GM18909 (cell line): ENCODE results near the gene KPTN.
"Not testable (repeated sequence)": the region's sequence is repeated elsewhere in the genome, so short reads cannot be mapped to it uniquely, and the experiment has no call there.

Experiments
- ATAC-seq: cut with Tn5 transposase; IDR thresholded peaks from one replicate; pipeline ENCODE4 v1.9.1; 2021; ENCODE audit warnings: mild to moderate bottlenecking; ENCODE audit not compliant: unreplicated experiment, poor library complexity

Gene KPTN

GRCh38 chr19:47492571-47493377 lies 8.8 kb upstream of the KPTN start:
- ATAC-seq = no peak

- no peak for ATAC-seq
Observed at GRCh38 chr19:47492137-47492533, 8.1 kb upstream of the KPTN start.

GRCh38 chr19:47491358-47492136 lies 7.5 kb upstream of the KPTN start:
- no peak for ATAC-seq

DNA sequence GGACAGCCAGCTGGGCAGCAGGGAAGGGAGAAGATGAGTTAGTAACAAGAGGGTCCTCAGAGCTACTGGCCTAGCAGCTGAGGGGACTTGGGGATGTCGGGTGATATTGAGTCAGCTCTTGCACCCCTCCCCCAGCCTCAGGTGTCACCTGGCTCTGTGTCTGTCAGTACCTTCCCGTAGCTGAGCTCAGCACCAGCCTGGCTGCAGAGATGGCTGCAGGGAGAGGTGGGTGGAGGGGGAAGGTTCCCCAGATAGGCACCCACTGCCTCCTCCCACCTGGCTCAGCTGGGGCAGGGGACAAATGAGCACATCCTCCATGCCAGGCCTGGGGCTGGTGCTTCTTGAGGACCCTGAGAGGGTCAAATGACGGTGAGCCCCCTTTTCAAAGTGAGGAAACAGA lies 6.8 kb upstream of the KPTN start:
- no peak for ATAC-seq

DNA sequence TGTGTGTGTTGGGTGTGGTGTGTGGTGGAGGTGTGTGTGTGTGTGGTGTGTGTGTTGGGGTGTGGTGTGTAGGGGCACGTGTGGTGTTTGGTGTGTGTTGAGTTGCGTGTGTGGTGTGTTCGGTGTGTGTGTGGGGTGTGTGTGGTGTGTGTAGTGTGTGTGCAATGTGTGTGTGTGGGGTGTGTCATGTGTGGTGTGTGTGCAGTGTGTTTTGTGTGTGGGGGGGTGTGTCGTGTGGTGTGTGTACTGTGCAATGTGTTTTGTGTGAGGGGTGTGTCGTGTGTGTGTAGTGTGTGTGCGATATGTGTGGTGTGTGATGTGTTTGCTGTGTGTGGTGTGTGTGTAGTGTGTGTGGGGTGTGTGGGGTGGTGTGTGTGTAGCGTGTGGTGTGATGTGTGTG lies 6.0 kb upstream of the KPTN start:
- no peak for ATAC-seq

- no peak for ATAC-seq
Observed at GRCh38 chr19:47489072-47489914, 5.3 kb upstream of the KPTN start.

- no peak for ATAC-seq
Observed at GRCh38 chr19:47487551-47488515, 3.8 kb upstream of the KPTN start.

- ATAC-seq = no peak
Observed at GRCh38 chr19:47486900-47487299, 2.9 kb upstream of the KPTN start.

GRCh38 chr19:47486220-47486619 lies 2.2 kb upstream of the KPTN start:
- ATAC-seq = not testable (repeated sequence)

GRCh38 chr19:47485210-47485609 lies 1.2 kb upstream of the KPTN start:
- no peak for ATAC-seq

DNA sequence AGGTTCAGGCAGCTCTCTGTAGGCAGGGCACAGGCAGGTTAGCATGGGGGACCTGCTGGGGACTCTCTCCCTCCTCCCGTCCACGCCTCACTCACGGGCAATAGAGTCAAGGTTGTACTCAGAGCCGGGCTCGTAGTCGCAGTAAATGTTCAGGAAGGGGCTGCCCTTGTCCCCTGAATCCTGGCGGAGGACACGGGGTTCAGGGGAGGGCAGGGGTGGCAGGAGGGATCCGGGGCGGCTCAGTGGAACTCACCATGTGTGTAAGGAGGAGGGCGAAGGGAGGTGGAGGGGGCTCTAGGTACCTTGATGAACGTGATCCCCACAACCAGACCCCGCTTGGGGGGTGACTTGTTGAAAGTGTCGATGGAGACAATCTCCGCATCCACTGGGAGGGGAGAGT lies 819 bp downstream of the KPTN start:
- ATAC-seq = no peak

- no peak for ATAC-seq
Observed at GRCh38 chr19:47481460-47482052, 2.5 kb downstream of the KPTN start.

GRCh38 chr19:47480658-47481057 lies 3.4 kb downstream of the KPTN start:
- ATAC-seq = no peak

DNA sequence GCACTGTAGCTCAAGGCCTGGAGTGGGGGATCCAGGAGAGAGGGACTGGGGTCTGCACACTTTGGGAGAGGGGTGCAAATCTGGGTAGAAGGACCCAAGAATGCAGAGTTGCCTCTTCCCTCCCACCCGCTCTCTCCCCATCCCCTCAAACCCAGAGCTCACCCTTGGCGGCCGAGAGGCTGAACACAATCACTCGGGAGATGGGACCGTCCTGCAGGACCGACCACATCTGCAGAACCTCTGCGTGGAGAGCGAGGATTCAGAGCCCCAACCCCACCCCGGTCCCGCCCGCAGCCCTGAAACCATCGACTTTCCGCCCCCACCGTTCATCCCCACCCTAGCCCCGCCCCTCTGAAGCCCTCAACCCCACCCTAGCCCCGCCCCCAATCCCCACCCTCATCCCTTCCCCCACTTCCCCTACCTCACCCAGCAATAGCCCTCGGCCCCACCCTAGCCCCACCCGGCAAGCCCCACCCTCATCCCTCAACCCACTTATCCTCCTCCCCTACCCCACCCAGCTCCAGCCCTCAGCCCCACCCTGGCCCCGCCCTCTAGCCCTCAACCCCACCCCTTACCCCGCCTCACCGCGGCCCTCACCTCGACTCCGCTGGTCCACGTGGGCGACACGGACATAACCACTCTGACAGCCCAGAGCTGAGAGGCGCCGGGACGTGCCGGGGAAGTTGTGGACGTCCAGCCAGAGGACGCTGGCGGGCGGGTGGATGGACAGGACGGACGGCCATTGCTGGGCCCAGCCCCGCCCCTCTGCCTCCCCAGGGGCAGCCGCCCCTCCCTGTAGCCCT lies 4.1 kb downstream of the KPTN start:
- no peak for ATAC-seq

- ATAC-seq = no peak
Observed at GRCh38 chr19:47476438-47476972, 7.5 kb downstream of the KPTN start.

DNA sequence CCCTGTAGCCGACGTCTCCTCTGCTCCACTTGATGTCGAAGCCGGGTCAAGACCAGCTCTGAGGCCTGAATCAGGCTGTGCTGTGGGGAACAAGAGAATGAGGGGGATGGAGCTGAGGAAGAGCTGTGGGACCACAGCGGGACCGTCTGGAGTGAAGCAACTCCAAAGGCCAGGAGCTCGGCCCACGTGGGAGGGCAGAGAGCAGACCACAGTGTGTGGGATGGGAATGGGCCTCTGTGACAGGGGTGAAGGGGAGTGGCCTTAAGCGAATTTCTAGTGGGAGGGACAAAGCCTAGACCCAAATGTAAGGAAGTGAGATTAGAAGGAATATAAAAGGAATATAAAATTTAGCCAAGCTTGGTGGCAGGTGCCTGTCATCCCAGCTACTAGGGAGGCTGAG lies 8.6 kb downstream of the KPTN start:
- no peak for ATAC-seq

DNA sequence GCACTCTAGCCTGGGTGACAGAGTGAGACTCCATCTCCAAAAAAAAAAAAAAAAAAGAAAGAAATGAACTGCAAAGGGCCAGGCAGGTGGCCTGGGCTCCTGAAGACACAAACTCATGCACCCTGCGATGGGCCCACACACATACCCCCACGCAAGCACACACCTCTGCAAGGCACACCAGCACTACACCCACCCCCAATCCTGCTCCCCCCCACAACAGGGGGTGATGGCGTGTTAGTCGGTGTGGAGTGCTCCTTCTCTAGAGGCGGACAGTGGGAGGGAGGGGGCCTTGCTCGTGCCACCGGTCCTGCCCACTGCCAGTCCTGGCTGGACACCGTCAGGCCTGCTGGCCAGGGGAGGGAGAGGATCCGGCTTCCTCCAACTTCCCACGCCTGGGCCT lies 10.7 kb downstream of the KPTN start:
- no peak for ATAC-seq

DNA sequence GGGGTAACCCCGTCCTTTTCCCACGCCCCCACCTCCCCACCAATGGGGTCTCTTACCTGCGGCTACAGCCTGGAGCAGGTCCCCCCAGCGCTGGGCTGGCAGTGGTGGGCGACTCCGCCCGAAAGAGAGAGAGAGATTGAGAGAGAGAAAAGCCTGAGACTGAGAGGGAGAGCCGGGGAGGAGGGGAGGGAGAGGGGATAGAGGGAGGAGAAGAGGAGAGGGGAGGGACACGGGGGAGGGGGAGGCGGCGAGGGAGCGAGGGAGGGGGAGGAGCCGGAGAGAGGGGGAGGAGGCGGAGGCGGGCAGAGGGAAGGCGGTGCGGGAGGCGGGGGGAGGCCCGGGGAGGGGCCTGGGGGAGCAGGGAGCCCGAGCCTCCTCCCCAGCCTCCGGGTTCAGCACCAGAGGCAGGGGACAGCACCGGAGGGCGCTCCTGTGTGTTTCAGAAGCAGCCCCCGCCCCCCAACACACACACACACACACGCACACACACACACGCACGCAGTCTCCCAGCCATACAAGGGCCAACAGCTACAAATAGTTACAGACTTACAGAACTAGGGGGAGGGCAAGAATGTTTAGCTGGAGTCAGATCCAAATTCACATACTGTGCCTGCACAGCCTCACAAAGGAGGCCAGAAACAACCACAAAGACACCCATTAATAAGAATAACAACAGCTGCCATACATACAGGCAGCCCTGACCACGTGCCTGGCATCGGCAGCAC lies 12.1 kb downstream of the KPTN start, which contains the start of gene SLC8A2:
Gene SLC8A2 (minus strand): TSS at position 161 of the 725 bp plus-strand sequence. CDS start 5,490 bp downstream, outside the sequence.
- no peak for ATAC-seq
